SH-SY5Y (cell line): ENCODE data around the gene PDE1A.

ENCODE experiments used
- GATA2 ChIP-seq: IDR thresholded peaks from 2 replicates; pipeline ENCODE4 v1.6.1; 2011; ENCODE audit warnings: mild to moderate bottlenecking, low read depth, low read length
- GATA3 ChIP-seq: IDR thresholded peaks from 2 replicates; pipeline ENCODE4 v1.6.1; 2011; ENCODE audit warnings: low read depth, mild to moderate bottlenecking, low read length, moderate library complexity

DNA sequence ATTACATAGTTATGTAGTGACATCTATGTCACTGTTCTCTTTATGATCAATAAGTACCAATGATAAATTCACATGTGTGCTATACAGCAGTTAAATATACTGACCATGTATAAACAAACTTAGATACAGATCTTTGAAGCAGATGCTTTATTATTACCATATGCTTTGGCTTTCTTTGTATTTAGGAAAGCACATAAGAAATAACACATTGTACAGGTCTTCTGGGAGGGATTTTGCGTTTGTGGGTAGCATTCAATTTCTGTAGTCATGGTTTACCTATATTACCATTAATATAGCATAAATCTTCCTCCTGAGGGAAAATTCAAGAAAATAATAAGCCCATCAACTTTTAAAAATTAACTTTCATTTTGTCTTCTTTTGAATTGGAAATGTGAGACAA is 1.6 kb upstream of the PDE1A start:
- TF ChIP-seq GATA3 (0 out of 2 replicates have a peak, but pooled peaks have one; percentile 49), GATA2 (no peak)
